ENCODE results near the gene NPAS1. TPM values are rescaled to one million over a fixed set of nuclear protein-coding genes. Genes with fewer than 3 reads are reported as not detected.

The NPAS1 gene
- total and polyA plus RNA-seq, 2 experiments from 2014 or later: 5.6 to 9.8 TPM

DNA sequence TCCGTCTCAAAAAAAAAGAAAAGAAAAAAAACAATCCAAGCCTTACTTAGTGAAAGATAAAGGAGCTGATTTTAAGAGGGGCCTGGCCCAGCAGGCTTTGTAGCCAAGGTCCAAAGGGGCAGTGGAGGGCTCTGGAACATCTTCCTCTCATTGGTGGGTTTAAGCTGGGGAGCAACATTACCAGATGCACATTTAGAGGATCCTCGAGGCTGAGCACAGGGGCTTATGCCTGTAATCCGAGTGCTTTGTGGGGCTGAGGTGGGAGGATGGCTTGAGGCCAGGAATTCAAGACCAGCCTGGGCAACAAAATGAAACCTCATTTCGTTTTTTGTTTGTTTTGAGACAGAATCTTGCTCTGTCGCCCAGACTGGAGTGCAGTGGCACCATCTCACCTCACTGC is 36.8 kb downstream of the NPAS1 start:
- H2AFZ ChIP-seq: peak overlapping the region; percentile 43; the same call in 1 of the 2 replicates
- H3K27me3 Mint-ChIP-seq (ENCODE audit: insufficient read depth, low read depth, poor library complexity): peaks cover 7% of the 10 kb centered on the region
- ATAC-seq: peak; percentile 42

More for the DNA sequence above, 36.8 kb downstream of the NPAS1 start:
- H3K4me3 ChIP-seq: no peak overlapping the region
- H3F3A ChIP-seq (replicated peaks; ENCODE audit: low read depth): no peaks in the 10 kb centered on the region
- peaks cover 16% of the 10 kb centered on the region for H3K9me3 Mint-ChIP-seq
- H3K27me3 ChIP-seq (ENCODE audit: insufficient read depth): no peaks in the 10 kb centered on the region
- no peaks in the 10 kb centered on the region for H3K79me2 ChIP-seq (replicated peaks; ENCODE audit: insufficient read depth)
- H4K20me1 ChIP-seq (replicated peaks; ENCODE audit: insufficient read depth): no peaks in the 10 kb centered on the region
- no peaks in the 10 kb centered on the region for H3K9me2 ChIP-seq (ENCODE audit: insufficient read depth)
- H3K27ac ChIP-seq (ENCODE audit: low read depth): no peak overlapping the region
- H3K36me3 ChIP-seq (ENCODE audit: insufficient read depth): no peaks in the 10 kb centered on the region
- H3K36me3 Mint-ChIP-seq (ENCODE audit: low read depth): peaks cover 8% of the 10 kb centered on the region
- TF ChIP-seq ZNF331 (CRISPR knock-in tag; IDR thresholded peaks at IDR 0.05; ENCODE audit: low read depth) (no peak), CREB1 (CRISPR knock-in tag; IDR thresholded peaks at IDR 0.05; ENCODE audit: low read depth) (no peak), ZNF114 (CRISPR knock-in tag; IDR thresholded peaks at IDR 0.05) (no peak), JUNB (IDR thresholded peaks at IDR 0.05; ENCODE audit: unreplicated experiment) (no peak), POLR2AphosphoS5 (IDR thresholded peaks at IDR 0.05; ENCODE audit: low read depth) (no peak), STAT1 (IDR thresholded peaks at IDR 0.05; ENCODE audit: unreplicated experiment) (no peak), EZH2phosphoT487 (IDR thresholded peaks at IDR 0.05; ENCODE audit: unreplicated experiment) (no peak), EZH2 (IDR thresholded peaks at IDR 0.05; ENCODE audit: low read depth, unreplicated experiment) (no peak), NANOG (IDR thresholded peaks at IDR 0.05; ENCODE audit: borderline replicate concordance) (no peak)
- TF ChIP-seq, protein P1, sequence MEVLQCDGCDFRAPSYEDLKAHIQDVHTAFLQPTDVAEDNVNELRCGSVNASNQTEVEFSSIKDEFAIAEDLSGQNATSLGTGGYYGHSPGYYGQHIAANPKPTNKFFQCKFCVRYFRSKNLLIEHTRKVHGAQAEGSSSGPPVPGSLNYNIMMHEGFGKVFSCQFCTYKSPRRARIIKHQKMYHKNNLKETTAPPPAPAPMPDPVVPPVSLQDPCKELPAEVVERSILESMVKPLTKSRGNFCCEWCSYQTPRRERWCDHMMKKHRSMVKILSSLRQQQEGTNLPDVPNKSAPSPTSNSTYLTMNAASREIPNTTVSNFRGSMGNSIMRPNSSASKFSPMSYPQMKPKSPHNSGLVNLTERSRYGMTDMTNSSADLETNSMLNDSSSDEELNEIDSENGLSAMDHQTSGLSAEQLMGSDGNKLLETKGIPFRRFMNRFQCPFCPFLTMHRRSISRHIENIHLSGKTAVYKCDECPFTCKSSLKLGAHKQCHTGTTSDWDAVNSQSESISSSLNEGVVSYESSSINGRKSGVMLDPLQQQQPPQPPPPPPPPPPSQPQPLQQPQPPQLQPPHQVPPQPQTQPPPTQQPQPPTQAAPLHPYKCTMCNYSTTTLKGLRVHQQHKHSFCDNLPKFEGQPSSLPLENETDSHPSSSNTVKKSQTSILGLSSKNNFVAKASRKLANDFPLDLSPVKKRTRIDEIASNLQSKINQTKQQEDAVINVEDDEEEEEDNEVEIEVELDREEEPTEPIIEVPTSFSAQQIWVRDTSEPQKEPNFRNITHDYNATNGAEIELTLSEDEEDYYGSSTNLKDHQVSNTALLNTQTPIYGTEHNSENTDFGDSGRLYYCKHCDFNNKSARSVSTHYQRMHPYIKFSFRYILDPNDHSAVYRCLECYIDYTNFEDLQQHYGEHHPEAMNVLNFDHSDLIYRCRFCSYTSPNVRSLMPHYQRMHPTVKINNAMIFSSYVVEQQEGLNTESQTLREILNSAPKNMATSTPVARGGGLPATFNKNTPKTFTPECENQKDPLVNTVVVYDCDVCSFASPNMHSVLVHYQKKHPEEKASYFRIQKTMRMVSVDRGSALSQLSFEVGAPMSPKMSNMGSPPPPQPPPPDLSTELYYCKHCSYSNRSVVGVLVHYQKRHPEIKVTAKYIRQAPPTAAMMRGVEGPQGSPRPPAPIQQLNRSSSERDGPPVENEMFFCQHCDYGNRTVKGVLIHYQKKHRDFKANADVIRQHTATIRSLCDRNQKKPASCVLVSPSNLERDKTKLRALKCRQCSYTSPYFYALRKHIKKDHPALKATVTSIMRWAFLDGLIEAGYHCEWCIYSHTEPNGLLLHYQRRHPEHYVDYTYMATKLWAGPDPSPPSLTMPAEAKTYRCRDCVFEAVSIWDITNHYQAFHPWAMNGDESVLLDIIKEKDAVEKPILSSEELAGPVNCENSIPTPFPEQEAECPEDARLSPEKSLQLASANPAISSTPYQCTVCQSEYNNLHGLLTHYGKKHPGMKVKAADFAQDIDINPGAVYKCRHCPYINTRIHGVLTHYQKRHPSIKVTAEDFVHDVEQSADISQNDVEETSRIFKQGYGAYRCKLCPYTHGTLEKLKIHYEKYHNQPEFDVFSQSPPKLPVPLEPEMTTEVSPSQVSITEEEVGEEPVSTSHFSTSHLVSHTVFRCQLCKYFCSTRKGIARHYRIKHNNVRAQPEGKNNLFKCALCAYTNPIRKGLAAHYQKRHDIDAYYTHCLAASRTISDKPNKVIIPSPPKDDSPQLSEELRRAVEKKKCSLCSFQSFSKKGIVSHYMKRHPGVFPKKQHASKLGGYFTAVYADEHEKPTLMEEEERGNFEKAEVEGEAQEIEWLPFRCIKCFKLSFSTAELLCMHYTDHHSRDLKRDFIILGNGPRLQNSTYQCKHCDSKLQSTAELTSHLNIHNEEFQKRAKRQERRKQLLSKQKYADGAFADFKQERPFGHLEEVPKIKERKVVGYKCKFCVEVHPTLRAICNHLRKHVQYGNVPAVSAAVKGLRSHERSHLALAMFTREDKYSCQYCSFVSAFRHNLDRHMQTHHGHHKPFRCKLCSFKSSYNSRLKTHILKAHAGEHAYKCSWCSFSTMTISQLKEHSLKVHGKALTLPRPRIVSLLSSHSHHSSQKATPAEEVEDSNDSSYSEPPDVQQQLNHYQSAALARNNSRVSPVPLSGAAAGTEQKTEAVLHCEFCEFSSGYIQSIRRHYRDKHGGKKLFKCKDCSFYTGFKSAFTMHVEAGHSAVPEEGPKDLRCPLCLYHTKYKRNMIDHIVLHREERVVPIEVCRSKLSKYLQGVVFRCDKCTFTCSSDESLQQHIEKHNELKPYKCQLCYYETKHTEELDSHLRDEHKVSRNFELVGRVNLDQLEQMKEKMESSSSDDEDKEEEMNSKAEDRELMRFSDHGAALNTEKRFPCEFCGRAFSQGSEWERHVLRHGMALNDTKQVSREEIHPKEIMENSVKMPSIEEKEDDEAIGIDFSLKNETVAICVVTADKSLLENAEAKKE (CRISPR knock-in tag; IDR thresholded peaks at IDR 0.05): no peak
- TF ChIP-seq, protein P2, sequence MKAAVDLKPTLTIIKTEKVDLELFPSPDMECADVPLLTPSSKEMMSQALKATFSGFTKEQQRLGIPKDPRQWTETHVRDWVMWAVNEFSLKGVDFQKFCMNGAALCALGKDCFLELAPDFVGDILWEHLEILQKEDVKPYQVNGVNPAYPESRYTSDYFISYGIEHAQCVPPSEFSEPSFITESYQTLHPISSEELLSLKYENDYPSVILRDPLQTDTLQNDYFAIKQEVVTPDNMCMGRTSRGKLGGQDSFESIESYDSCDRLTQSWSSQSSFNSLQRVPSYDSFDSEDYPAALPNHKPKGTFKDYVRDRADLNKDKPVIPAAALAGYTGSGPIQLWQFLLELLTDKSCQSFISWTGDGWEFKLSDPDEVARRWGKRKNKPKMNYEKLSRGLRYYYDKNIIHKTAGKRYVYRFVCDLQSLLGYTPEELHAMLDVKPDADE (IDR thresholded peaks at IDR 0.05): no peak
- TF ChIP-seq, protein P3, sequence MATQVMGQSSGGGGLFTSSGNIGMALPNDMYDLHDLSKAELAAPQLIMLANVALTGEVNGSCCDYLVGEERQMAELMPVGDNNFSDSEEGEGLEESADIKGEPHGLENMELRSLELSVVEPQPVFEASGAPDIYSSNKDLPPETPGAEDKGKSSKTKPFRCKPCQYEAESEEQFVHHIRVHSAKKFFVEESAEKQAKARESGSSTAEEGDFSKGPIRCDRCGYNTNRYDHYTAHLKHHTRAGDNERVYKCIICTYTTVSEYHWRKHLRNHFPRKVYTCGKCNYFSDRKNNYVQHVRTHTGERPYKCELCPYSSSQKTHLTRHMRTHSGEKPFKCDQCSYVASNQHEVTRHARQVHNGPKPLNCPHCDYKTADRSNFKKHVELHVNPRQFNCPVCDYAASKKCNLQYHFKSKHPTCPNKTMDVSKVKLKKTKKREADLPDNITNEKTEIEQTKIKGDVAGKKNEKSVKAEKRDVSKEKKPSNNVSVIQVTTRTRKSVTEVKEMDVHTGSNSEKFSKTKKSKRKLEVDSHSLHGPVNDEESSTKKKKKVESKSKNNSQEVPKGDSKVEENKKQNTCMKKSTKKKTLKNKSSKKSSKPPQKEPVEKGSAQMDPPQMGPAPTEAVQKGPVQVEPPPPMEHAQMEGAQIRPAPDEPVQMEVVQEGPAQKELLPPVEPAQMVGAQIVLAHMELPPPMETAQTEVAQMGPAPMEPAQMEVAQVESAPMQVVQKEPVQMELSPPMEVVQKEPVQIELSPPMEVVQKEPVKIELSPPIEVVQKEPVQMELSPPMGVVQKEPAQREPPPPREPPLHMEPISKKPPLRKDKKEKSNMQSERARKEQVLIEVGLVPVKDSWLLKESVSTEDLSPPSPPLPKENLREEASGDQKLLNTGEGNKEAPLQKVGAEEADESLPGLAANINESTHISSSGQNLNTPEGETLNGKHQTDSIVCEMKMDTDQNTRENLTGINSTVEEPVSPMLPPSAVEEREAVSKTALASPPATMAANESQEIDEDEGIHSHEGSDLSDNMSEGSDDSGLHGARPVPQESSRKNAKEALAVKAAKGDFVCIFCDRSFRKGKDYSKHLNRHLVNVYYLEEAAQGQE (IDR thresholded peaks at IDR 0.05; ENCODE audit: unreplicated experiment): no peak
- TF ChIP-seq, protein P4, sequence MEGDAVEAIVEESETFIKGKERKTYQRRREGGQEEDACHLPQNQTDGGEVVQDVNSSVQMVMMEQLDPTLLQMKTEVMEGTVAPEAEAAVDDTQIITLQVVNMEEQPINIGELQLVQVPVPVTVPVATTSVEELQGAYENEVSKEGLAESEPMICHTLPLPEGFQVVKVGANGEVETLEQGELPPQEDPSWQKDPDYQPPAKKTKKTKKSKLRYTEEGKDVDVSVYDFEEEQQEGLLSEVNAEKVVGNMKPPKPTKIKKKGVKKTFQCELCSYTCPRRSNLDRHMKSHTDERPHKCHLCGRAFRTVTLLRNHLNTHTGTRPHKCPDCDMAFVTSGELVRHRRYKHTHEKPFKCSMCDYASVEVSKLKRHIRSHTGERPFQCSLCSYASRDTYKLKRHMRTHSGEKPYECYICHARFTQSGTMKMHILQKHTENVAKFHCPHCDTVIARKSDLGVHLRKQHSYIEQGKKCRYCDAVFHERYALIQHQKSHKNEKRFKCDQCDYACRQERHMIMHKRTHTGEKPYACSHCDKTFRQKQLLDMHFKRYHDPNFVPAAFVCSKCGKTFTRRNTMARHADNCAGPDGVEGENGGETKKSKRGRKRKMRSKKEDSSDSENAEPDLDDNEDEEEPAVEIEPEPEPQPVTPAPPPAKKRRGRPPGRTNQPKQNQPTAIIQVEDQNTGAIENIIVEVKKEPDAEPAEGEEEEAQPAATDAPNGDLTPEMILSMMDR (conservative IDR thresholded peaks at IDR 0.05; ENCODE audit: low read depth in 2 of 2): no peak
- H3K4me3 Mint-ChIP-seq: no peak overlapping the region
- H3K27ac Mint-ChIP-seq: no peak overlapping the region
- H3K4me2 ChIP-seq: no peak overlapping the region
- 0 out of 2 replicates have a peak, but pooled peaks cover 4% of the 10 kb centered on the region for H3K4me1 ChIP-seq (ENCODE audit: insufficient read depth)
- H3K4me1 Mint-ChIP-seq: no peaks in the 10 kb centered on the region
- no peak for DNase-seq (ENCODE audit: low spot score)

Measured in GM23338 (cell line).